ENCODE measurements around the gene ATP5F1B.

ATP5F1B gene

GRCh38 chr12:56616925-56617324, 28.9 kb downstream of the ATP5F1B start:
- DNase-seq (ENCODE audit: low spot score): no peak

- no peak for DNase-seq (ENCODE audit: low spot score)
Measured at GRCh38 chr12:56616244-56616643, 29.5 kb downstream of the ATP5F1B start.

- DNase-seq (ENCODE audit: low spot score): no peak
Measured at GRCh38 chr12:56614627-56615026, 31.2 kb downstream of the ATP5F1B start.

GRCh38 chr12:56604355-56604754, 41.4 kb downstream of the ATP5F1B start:
- DNase-seq (ENCODE audit: low spot score): no peak

GRCh38 chr12:56602239-56602638, 43.5 kb downstream of the ATP5F1B start:
- DNase-seq (ENCODE audit: low spot score): no peak

- DNase-seq (ENCODE audit: low spot score): no peak
Measured at GRCh38 chr12:56601503-56601902, 44.3 kb downstream of the ATP5F1B start.

GRCh38 chr12:56600753-56601152, 45.0 kb downstream of the ATP5F1B start:
- no peak for DNase-seq (ENCODE audit: low spot score)

- no peak for DNase-seq (ENCODE audit: low spot score)
Measured at GRCh38 chr12:56599797-56600196, 46.0 kb downstream of the ATP5F1B start.

GRCh38 chr12:56599041-56599440, 46.7 kb downstream of the ATP5F1B start:
- DNase-seq (ENCODE audit: low spot score): no peak

GRCh38 chr12:56596815-56597214, 49.0 kb downstream of the ATP5F1B start:
- no peak for DNase-seq (ENCODE audit: low spot score)

GRCh38 chr12:56593909-56594621, 51.7 kb downstream of the ATP5F1B start:
- peak; percentile 89 for DNase-seq (ENCODE audit: low spot score)

- DNase-seq (ENCODE audit: low spot score): peak; percentile 45
Measured at GRCh38 chr12:56591961-56592360, 53.8 kb downstream of the ATP5F1B start.

GRCh38 chr12:56591126-56591525, 54.7 kb downstream of the ATP5F1B start:
- no peak for DNase-seq (ENCODE audit: low spot score)

GRCh38 chr12:56590237-56590830, 55.5 kb downstream of the ATP5F1B start:
- DNase-seq (ENCODE audit: low spot score): no peak

GRCh38 chr12:56589783-56590182, 56.0 kb downstream of the ATP5F1B start:
- no peak for DNase-seq (ENCODE audit: low spot score)

Data from AG08395 (cell line).